ENCODE measurements around the gene PLIN5.

- no peak for TF ChIP-seq CTCF (IDR thresholded peaks at IDR 0.05; ENCODE audit: poor library complexity)
- no peak for TF ChIP-seq EZH2 (IDR thresholded peaks at IDR 0.05; ENCODE audit: borderline replicate concordance)
Measured at GRCh38 chr19:4525563-4526002, 9.4 kb downstream of the PLIN5 start.
